KOPT-K1 (cell line): ENCODE data around the gene DACH1.

ENCODE experiments used
- H3K27ac ChIP-seq: fragments of 200-600 bp; sonication (generic); 2 replicates; pipeline ENCODE4 v1.5.1; 2016; ENCODE audit warnings: antibody characterized with exemption, mild to moderate bottlenecking, low read depth, low read length; ENCODE audit not compliant: poor library complexity, severe bottlenecking
- H3K36me3 ChIP-seq: fragments of 200-600 bp; sonication (generic); 2 replicates; pipeline ENCODE4 v1.5.1; 2017; ENCODE audit warnings: antibody characterized with exemption, mild to moderate bottlenecking, low read length, moderate library complexity; ENCODE audit not compliant: insufficient read depth
- H3K9me3 ChIP-seq: fragments of 200-600 bp; sonication (generic); 2 replicates; pipeline ENCODE4 v1.5.1; 2017; ENCODE audit warnings: antibody characterized with exemption, low read length, mild to moderate bottlenecking; ENCODE audit not compliant: insufficient read depth, poor library complexity, severe bottlenecking

DACH1 gene

GRCh38 chr13:71605744-71606143 lies 261.3 kb downstream of the DACH1 start:
- no peak overlapping the region for H3K27ac ChIP-seq
- no peaks in the 10 kb centered on the region for H3K9me3 ChIP-seq
- H3K36me3 ChIP-seq: no peaks in the 10 kb centered on the region

GRCh38 chr13:71603255-71603654 lies 263.7 kb downstream of the DACH1 start:
- Histone ChIP-seq H3K9me3 (no peaks in the 10 kb centered on the region), H3K27ac (no peak overlapping the region), H3K36me3 (no peaks in the 10 kb centered on the region)

- no peaks in the 10 kb centered on the region for H3K36me3 ChIP-seq
- no peaks in the 10 kb centered on the region for H3K9me3 ChIP-seq
- no peak overlapping the region for H3K27ac ChIP-seq
Measured at GRCh38 chr13:71602344-71602743, 264.7 kb downstream of the DACH1 start.

- Histone ChIP-seq H3K36me3 (no peaks in the 10 kb centered on the region), H3K27ac (no peak overlapping the region), H3K9me3 (no peaks in the 10 kb centered on the region)
Measured at GRCh38 chr13:71597150-71597549, 269.9 kb downstream of the DACH1 start.

- no peak overlapping the region for H3K27ac ChIP-seq
- no peaks in the 10 kb centered on the region for H3K36me3 ChIP-seq
- H3K9me3 ChIP-seq: no peaks in the 10 kb centered on the region
Measured at GRCh38 chr13:71596116-71596515, 270.9 kb downstream of the DACH1 start.

GRCh38 chr13:71593566-71593965 lies 273.4 kb downstream of the DACH1 start:
- H3K27ac ChIP-seq: no peak overlapping the region
- no peaks in the 10 kb centered on the region for H3K36me3 ChIP-seq
- H3K9me3 ChIP-seq: no peaks in the 10 kb centered on the region

- no peaks in the 10 kb centered on the region for H3K36me3 ChIP-seq
- H3K27ac ChIP-seq: no peak overlapping the region
- no peaks in the 10 kb centered on the region for H3K9me3 ChIP-seq
Measured at GRCh38 chr13:71591374-71591773, 275.6 kb downstream of the DACH1 start.

- Histone ChIP-seq H3K36me3 (no peaks in the 10 kb centered on the region), H3K27ac (no peak overlapping the region), H3K9me3 (no peaks in the 10 kb centered on the region)
Measured at GRCh38 chr13:71590654-71591148, 276.3 kb downstream of the DACH1 start.

GRCh38 chr13:71589032-71589431 lies 278.0 kb downstream of the DACH1 start:
- H3K9me3 ChIP-seq: no peaks in the 10 kb centered on the region
- no peak overlapping the region for H3K27ac ChIP-seq
- H3K36me3 ChIP-seq: no peaks in the 10 kb centered on the region

GRCh38 chr13:71587817-71588216 lies 279.2 kb downstream of the DACH1 start:
- Histone ChIP-seq H3K27ac (no peak overlapping the region), H3K9me3 (no peaks in the 10 kb centered on the region), H3K36me3 (no peaks in the 10 kb centered on the region)

- H3K9me3 ChIP-seq: no peaks in the 10 kb centered on the region
- no peaks in the 10 kb centered on the region for H3K36me3 ChIP-seq
- no peak overlapping the region for H3K27ac ChIP-seq
Measured at GRCh38 chr13:71587193-71587592, 279.8 kb downstream of the DACH1 start.

- Histone ChIP-seq H3K36me3 (no peaks in the 10 kb centered on the region), H3K9me3 (no peaks in the 10 kb centered on the region), H3K27ac (no peak overlapping the region)
Measured at GRCh38 chr13:71583581-71583980, 283.4 kb downstream of the DACH1 start.

- H3K27ac ChIP-seq: no peak overlapping the region
- H3K9me3 ChIP-seq: no peaks in the 10 kb centered on the region
- H3K36me3 ChIP-seq: no peaks in the 10 kb centered on the region
Measured at GRCh38 chr13:71580614-71581013, 286.4 kb downstream of the DACH1 start.

GRCh38 chr13:71578048-71578447 lies 289.0 kb downstream of the DACH1 start:
- no peaks in the 10 kb centered on the region for H3K9me3 ChIP-seq
- no peaks in the 10 kb centered on the region for H3K36me3 ChIP-seq
- no peak overlapping the region for H3K27ac ChIP-seq

GRCh38 chr13:71577127-71577526 lies 289.9 kb downstream of the DACH1 start:
- Histone ChIP-seq H3K9me3 (no peaks in the 10 kb centered on the region), H3K27ac (no peak overlapping the region), H3K36me3 (no peaks in the 10 kb centered on the region)

- no peaks in the 10 kb centered on the region for H3K36me3 ChIP-seq
- H3K9me3 ChIP-seq: no peaks in the 10 kb centered on the region
- H3K27ac ChIP-seq: no peak overlapping the region
Measured at GRCh38 chr13:71576571-71576970, 290.4 kb downstream of the DACH1 start.

GRCh38 chr13:71546881-71547280 lies 320.1 kb downstream of the DACH1 start:
- Histone ChIP-seq H3K27ac (no peak overlapping the region), H3K36me3 (no peaks in the 10 kb centered on the region), H3K9me3 (no peaks in the 10 kb centered on the region)
